ENCODE measurements around the gene CCDC120.

DNA sequence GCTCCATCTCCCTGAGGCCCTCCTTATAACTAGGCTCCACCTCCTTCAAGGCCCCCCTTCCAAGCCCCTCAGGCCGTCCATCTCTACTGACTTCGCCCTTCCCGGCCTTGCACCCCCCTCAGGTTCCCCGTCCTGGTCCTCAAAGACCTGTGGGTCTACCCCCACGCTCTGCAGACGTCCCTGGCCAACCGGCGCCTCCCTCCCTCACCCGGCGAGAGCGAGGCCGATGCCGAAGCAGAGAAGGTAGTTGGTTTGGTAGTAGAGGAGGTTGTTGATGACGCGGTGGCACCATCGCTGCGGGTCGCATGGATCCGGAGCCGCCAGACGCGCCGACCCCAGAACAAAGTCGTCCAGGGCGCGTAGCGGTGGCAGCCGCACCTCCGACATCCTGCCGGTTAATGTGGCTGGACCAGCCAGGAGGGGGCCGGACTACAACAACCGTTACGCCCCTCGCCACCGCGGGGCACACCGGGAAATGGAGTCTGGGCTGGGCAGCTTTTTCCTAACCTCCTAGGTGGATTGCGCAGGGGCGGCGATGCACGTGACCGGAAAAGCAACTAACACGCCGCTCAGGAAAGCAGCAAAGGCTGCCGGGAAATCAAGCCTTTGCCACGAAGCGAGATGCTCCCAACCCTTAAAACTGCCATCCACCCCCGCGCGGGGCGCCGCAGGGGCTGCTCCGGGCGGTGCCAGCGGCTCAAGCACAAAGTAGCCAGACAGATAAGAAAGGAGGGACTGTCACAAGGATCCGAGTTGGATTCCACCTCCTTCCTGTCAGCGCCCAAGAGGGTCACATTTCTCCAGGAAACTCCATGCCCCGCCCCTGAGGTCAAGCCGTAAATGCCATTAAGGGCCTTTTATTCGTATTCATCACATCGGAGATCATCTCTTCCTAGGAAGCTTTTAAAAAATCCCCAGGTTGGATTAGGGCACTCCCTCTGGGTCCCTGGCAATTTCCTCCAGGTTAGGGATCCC, 15.1 kb downstream of the CCDC120 start, which contains the start of gene PRAF2:
- no peak for TF ChIP-seq CTCF (IDR thresholded peaks at IDR 0.05)
- peak; percentile 57 to 78 (median 69) for TF ChIP-seq POLR2AphosphoS5 (IDR thresholded peaks at IDR 0.05)
